Measurements from ENCODE around the gene NUDT5.

Gene NUDT5

GRCh38 chr10:12129222-12130111 lies 66.2 kb downstream of the NUDT5 start, which contains the start of gene SEC61A2:
TSS of gene SEC61A2 (plus strand) at chr10:12129677. CDS start at chr10:12129788, 111 bp downstream.
- no peaks in the 10 kb centered on the region for H3K27me3 ChIP-seq (ENCODE audit: insufficient read depth, low read length)
- peaks cover 3% of the 10 kb centered on the region; the same call in 1 of the 2 replicates for H3K36me3 ChIP-seq (ENCODE audit: insufficient read depth, low read length)
- H3K27ac ChIP-seq (ENCODE audit: low read depth, low read length), result peak within 1 kb of the TSS; percentile 71
- H3K4me3 ChIP-seq (ENCODE audit: low read depth, low read length), result peak within 1 kb of the TSS; percentile 96
- peaks cover 28% of the 10 kb centered on the region for H3K79me2 ChIP-seq (ENCODE audit: control insufficient read depth, insufficient read depth, low read length, unreplicated experiment)
- H2AFZ ChIP-seq (ENCODE audit: low read length, unreplicated experiment), result peak within 1 kb of the TSS; percentile 96
- no peaks in the 10 kb centered on the region for H3K4me1 ChIP-seq (ENCODE audit: control insufficient read depth, insufficient read depth, low read length, unreplicated experiment)

GRCh38 chr10:12121673-12122072 lies 74.0 kb downstream of the NUDT5 start:
- H3K79me2 ChIP-seq (ENCODE audit: control insufficient read depth, insufficient read depth, low read length, unreplicated experiment), result no peaks in the 10 kb centered on the region
- no peak overlapping the region for H3K4me3 ChIP-seq (ENCODE audit: low read depth, low read length)
- H3K4me1 ChIP-seq (ENCODE audit: control insufficient read depth, insufficient read depth, low read length, unreplicated experiment), result no peaks in the 10 kb centered on the region
- no peak overlapping the region for H3K27ac ChIP-seq (ENCODE audit: low read depth, low read length)
- no peak overlapping the region for H2AFZ ChIP-seq (ENCODE audit: low read length, unreplicated experiment)
- no peaks in the 10 kb centered on the region for H3K27me3 ChIP-seq (ENCODE audit: insufficient read depth, low read length)
- peaks cover 5% of the 10 kb centered on the region; the same call in 1 of the 2 replicates for H3K36me3 ChIP-seq (ENCODE audit: insufficient read depth, low read length)
